ENCODE data around the gene ISLR.

GRCh38 chr15:74210729-74211128, 37.2 kb downstream of the ISLR start:
- no peak for TF ChIP-seq CTCF (IDR thresholded peaks at IDR 0.05 in 2 of 3, conservative IDR thresholded peaks at IDR 0.05 in 1 of 3; ENCODE audit: borderline replicate concordance in 1 of 3, insufficient read depth in 1 of 3, low read depth in 2 of 3, low read length in 2 of 3)
- TF ChIP-seq, protein P1, sequence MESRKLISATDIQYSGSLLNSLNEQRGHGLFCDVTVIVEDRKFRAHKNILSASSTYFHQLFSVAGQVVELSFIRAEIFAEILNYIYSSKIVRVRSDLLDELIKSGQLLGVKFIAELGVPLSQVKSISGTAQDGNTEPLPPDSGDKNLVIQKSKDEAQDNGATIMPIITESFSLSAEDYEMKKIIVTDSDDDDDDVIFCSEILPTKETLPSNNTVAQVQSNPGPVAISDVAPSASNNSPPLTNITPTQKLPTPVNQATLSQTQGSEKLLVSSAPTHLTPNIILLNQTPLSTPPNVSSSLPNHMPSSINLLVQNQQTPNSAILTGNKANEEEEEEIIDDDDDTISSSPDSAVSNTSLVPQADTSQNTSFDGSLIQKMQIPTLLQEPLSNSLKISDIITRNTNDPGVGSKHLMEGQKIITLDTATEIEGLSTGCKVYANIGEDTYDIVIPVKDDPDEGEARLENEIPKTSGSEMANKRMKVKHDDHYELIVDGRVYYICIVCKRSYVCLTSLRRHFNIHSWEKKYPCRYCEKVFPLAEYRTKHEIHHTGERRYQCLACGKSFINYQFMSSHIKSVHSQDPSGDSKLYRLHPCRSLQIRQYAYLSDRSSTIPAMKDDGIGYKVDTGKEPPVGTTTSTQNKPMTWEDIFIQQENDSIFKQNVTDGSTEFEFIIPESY (IDR thresholded peaks at IDR 0.05; ENCODE audit: extremely low read depth, insufficient replicate concordance, low read length), result no peak

Measured in HCT116 (cell line).